ELF-1 (cell line): Measurements from ENCODE around the gene JMJD4.

Experiments
- DNase-seq: peaks from one replicate; pipeline ENCODE4 v3.0.0-alpha.2; 2016; ENCODE audit warnings: low read depth, low spot score

Gene JMJD4

GRCh38 chr1:227753999-227754711, 19.1 kb upstream of the JMJD4 start:
- DNase-seq: no peak

DNA sequence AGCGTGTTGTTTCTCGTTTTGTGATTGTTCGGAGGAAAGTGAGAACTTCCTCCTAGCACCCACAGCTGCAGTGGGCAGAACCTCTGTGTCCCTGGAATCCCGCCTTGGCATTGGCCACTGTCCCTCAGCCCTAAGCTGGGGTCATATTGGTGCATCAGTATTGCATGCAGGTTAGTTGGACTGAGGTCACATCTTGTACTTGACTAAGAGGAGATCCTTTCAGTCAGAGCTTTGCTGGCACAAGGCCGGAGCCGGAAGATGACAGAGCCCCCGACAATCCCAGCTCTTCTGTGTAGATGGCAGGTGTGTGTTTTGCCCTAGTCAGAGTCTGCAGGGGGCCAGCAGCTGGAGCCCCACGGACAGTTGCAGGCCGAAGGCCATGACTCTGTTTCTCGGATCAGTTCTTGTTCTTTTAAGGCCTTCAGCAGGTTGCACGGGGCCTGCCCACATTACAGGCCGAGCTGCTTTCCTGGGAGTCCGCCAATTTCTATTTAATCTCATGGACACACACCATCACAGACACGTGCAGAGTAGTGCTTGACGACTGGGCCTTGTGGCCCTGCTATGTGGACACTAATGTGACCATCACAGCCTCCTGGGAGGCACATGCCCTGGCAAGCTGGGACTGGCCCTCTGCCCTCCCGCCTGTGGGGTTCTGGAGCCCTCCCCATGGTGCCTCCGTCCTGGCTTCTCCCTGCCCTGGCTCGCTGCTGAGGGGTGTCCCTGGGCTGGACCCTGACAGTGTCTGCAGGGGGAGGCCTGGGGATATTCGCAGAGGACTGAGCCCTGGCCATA, 15.0 kb upstream of the JMJD4 start:
- DNase-seq: no peak

DNA sequence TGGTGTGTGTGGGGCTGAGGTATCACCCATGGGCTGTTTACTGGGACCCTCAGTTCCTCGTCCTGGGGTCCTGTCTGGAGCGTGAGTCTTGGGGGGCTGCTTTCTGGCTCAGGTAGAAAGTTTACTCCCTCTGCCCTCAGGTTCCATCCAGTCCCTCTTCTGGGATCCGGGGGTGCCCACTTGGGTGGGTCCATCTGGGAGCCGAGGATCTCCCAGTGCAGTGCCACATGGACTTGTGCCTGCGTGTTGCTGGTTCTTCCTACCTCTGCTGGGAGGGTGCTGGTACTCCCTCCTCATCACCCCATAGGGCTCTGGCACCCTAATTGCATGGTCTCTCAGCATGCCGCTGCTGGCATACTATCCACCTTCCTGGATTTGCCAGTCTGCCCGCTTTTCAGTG, 14.1 kb upstream of the JMJD4 start:
- no peak for DNase-seq

DNA sequence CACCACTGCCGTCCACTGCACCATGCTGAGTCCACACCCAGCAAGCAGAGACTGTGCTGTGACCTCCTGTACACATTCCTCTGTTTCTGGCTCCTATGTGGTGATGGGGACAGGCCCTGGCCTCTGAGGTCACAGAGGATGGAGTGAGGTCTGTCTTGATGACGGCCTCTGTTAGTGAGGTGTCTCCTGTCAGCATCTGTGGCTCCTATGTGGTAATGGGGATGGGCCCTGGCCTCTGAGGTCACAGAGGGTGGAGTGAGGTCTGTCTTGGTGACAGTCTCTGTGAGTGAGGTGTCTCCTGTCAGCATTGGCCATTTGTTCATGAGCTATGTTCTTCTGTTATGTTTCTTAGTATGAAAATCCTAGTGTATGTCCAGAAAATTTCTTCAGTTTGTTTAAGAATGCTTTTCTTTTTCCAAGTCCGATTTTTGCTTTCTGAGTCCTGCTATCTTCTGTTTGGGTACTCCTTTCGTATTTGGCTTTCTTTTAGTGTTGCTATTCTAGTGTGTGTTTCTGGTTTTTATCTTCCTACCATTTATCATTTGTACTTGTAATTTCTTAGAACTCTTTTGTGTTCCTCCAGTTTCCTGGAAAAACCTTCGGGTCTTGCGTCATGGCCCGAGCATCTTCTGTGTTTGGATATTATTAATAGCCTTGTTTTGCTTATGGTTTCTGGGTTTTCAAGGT, 13.5 kb upstream of the JMJD4 start:
- DNase-seq: no peak

DNA sequence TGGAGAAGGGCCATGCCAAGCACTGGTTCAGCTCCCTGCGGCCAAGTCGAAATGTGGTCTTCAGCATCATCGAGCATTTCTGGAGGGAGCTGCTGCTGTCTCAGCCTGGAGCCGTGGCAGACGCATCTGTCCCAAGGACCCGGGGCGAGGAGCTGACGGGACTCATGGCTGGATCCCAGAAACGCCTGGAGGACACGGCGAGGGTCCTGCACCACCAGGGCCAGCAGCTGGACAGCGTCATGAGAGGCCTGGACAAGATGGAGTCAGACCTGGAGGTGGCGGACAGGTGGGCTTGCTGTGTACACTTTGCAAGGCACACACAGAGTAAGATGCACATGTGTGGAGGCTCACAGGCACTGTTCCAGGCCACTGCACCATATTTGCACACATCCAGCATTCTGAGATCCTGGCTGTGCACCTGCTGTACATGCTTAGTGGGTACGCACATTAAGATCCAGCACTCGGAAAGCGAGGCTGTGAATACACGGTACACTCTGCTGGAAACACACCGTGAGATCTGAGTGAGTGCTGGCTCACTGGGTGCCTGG, 12.9 kb upstream of the JMJD4 start:
- DNase-seq: no peak

GRCh38 chr1:227747382-227747781, 12.3 kb upstream of the JMJD4 start:
- no peak for DNase-seq

- DNase-seq: no peak
Measured at GRCh38 chr1:227746676-227747075, 11.6 kb upstream of the JMJD4 start.

- DNase-seq: no peak
Measured at GRCh38 chr1:227745568-227746265, 10.6 kb upstream of the JMJD4 start.

- DNase-seq: no peak
Measured at GRCh38 chr1:227744668-227745067, 9.6 kb upstream of the JMJD4 start.

- DNase-seq: no peak
Measured at GRCh38 chr1:227742738-227743715, 7.9 kb upstream of the JMJD4 start.

DNA sequence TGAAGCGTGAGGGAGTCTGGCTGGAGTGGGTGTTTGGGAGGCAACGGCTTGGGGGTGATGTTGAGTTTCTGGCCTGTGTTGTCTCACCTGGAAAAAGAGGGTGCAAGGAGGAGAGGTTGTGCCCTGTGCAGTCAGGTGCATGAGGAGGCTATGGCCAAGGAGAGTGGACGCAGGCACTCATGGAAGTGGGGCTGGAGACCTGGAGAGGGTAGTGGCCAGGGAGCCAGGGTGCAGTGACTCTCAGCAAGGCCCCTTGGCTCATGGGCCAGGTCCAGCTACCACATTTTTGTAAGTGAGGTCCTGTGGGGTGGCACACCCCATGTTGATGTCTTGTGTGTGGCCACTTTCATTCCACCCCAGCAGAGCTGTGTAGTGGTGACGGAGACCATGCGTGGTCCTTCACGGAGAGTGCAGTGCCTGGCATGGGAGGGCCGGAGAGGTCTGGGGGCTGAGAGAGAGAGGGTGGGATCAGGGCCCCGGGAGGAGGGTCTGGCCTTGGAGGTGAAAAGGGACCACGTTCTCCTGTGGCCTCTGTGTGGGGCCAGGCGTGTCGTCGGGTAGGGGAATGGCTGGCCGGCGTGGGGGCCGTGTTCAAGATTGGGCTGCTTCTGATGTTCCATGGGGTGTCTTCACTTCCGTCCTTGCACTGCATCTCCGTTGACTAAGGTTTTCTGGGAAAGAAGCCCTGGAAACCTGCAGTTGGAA, 6.2 kb upstream of the JMJD4 start:
- DNase-seq: no peak

GRCh38 chr1:227740401-227740960, 5.4 kb upstream of the JMJD4 start:
- no peak for DNase-seq

DNA sequence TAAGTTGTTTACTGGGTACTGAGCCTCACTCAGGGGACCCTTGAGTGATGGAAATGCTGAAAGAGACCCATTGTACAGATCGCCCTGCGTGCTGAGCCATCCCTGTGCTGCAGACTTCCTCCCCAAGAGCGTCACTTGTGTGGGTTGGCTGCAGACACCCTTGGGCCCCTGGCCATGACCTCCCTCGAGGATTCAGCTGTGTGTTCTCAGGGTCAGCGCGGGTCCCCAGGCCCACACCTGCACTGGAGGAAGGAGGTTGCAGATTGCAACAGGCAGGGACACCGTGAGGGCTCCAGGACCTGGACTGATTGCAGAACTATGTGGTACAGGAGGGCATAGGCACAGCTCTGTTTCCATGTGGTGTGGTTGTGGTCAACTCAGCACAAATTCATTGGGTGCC, 4.5 kb upstream of the JMJD4 start:
- DNase-seq: no peak

GRCh38 chr1:227738820-227739219, 3.7 kb upstream of the JMJD4 start:
- DNase-seq: no peak

DNA sequence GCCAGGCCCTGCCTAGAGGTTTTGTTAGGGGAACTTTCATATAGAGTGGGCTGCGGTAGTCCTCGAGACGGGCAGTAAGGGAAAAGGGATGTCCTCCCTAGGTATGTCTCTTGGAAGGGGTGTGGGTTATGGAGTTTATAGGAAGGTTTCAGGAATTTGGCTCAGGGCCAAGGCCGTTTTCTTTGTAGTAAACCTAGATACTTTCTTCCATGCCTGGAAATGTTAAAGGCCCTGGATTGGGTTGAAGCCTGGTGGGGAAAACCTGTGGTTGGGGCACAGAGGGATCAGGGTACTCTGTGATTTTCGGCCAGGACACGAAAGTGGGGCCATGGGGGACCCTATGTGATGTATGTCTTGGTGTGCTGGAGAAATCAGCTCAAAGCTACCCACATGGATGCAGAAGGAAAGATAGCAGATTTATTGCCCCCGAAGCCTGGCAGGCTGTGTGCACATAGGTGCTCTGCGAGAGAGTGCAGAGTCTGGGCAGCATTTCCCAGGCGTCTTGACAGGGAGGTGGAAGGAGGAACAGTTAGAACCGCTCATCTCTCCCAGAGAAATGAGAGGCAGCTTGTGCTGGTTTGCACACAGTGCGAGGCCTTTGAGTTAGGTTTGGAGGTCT, 1.8 kb upstream of the JMJD4 start:
- no peak for DNase-seq

- DNase-seq: no peak
Measured at GRCh38 chr1:227735539-227736285, 610 bp upstream of the JMJD4 start.

- no peak for DNase-seq
Measured at GRCh38 chr1:227734546-227734855, 601 bp downstream of the JMJD4 start.

- no peak for DNase-seq
Measured at GRCh38 chr1:227733751-227734545, 1.2 kb downstream of the JMJD4 start.
